Measurements from ENCODE around the gene PXN.

DNA sequence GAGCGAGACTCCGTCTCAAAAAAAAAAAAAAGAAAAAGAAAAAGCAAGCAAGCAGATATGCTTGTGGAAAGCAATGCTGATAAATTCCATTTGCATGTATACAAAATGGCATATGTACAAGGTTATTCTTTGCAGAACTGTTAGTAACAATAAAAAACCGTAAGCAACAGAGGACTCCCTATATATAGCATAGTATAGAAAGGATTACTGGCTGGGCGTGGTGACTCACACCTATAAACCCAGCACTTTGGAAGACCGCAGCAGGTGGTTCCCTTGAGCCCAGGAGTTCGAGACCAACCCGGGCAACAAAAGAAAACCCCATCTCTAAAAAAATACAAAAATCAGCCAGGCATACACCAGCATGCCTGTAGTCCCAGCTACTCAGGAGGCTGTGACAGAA lies 84.6 kb downstream of the PXN start:
- TF ChIP-seq GATA2 (IDR thresholded peaks at IDR 0.05; ENCODE audit: low read depth, low read length): no peak
- no peak for TF ChIP-seq GATA3 (IDR thresholded peaks at IDR 0.05; ENCODE audit: low read depth, low read length)

Data from SH-SY5Y (cell line).